GM19467 (cell line): ENCODE measurements around the gene TEKT2.

Source experiments
- ATAC-seq: cut with Tn5 transposase; IDR thresholded peaks from one replicate; pipeline ENCODE4 v1.9.1; 2021; ENCODE audit warnings: mild to moderate bottlenecking, moderate library complexity; ENCODE audit not compliant: unreplicated experiment

TEKT2 gene

GRCh38 chr1:36083635-36084496 lies at the start of gene TEKT2:
TEKT2 (plus strand) TSS chr1:36084094; CDS start chr1:36084922, 828 bp downstream.
- no peak for ATAC-seq

GRCh38 chr1:36034692-36035091 lies 49.2 kb upstream of the TEKT2 start:
- ATAC-seq = no peak

- ATAC-seq = no peak
Observed at GRCh38 chr1:36035154-36035553, 48.7 kb upstream of the TEKT2 start.

GRCh38 chr1:36040238-36040637 lies 43.7 kb upstream of the TEKT2 start:
- no peak for ATAC-seq

- no peak for ATAC-seq
Observed at GRCh38 chr1:36051821-36052220, 32.1 kb upstream of the TEKT2 start.

- ATAC-seq = no peak
Observed at GRCh38 chr1:36053978-36054377, 29.9 kb upstream of the TEKT2 start.

- no peak for ATAC-seq
Observed at GRCh38 chr1:36055706-36056105, 28.2 kb upstream of the TEKT2 start.

- no peak for ATAC-seq
Observed at GRCh38 chr1:36062315-36062714, 21.6 kb upstream of the TEKT2 start.

GRCh38 chr1:36067871-36068270 lies 16.0 kb upstream of the TEKT2 start:
- ATAC-seq = no peak

GRCh38 chr1:36068866-36069265 lies 15.0 kb upstream of the TEKT2 start:
- ATAC-seq = no peak

- ATAC-seq = no peak
Observed at GRCh38 chr1:36070349-36070748, 13.5 kb upstream of the TEKT2 start.

GRCh38 chr1:36076979-36077573 lies 6.8 kb upstream of the TEKT2 start:
- no peak for ATAC-seq

- ATAC-seq = no peak
Observed at GRCh38 chr1:36080236-36080635, 3.7 kb upstream of the TEKT2 start.

- ATAC-seq = no peak
Observed at GRCh38 chr1:36080801-36081200, 3.1 kb upstream of the TEKT2 start.

GRCh38 chr1:36081926-36082485 lies 1.9 kb upstream of the TEKT2 start:
- ATAC-seq = no peak

- ATAC-seq = no peak
Observed at GRCh38 chr1:36083219-36083618, 675 bp upstream of the TEKT2 start.

- no peak for ATAC-seq
Observed at GRCh38 chr1:36084497-36085115, 712 bp downstream of the TEKT2 start.

GRCh38 chr1:36085126-36085525 lies 1.2 kb downstream of the TEKT2 start:
- no peak for ATAC-seq

- ATAC-seq = no peak
Observed at GRCh38 chr1:36085686-36086526, 2.0 kb downstream of the TEKT2 start.

- no peak for ATAC-seq
Observed at GRCh38 chr1:36086529-36087232, 2.8 kb downstream of the TEKT2 start.
